Activated T-cell treated with anti-CD3 and anti-CD28 coated beads, Interleukin-2, amount 50 U/mL, for 72 hours (primary cell): ENCODE measurements around the gene ARHGEF39. TPM values are rescaled to one million over a fixed set of nuclear protein-coding genes. Genes with fewer than 3 reads are reported as not detected.
A peak's percentile ranks its signal among the peaks of the same experiment; 100 is the strongest.
"Not testable (repeated sequence)": the region's sequence is repeated elsewhere in the genome, so short reads cannot be mapped to it uniquely, and the experiment has no call there.

Experiments used
- ATAC-seq, 2 donors: fragments of 150-1000 bp; cut with Tn5 transposase; replicated peaks in 1 of 2; 2 replicates each; pipeline ENCODE4 v1.10.0; 2021; ENCODE audit warnings: moderate library complexity in 2 of 2, mild to moderate bottlenecking in 1 of 2
- DNase-seq, 2 donors: peaks; one replicate each; pipeline ENCODE4 v3.0.0; 2021 to 2022; ENCODE audit warnings: mixed read lengths in 1 of 2
- H3K27ac Mint-ChIP-seq: one replicate; pipeline ENCODE4 v1.8.0; 2022; ENCODE audit warnings: mild to moderate bottlenecking, moderate library complexity, mixed read lengths
- H3K27me3 Mint-ChIP-seq: one replicate; pipeline ENCODE4 v1.8.0; 2022; ENCODE audit warnings: low read depth, mixed read lengths
- H3K36me3 Mint-ChIP-seq, 2 donors: one replicate each; pipeline ENCODE4 v1.8.0; 2022; ENCODE audit warnings: mixed read lengths in 2 of 2, mild to moderate bottlenecking in 1 of 2; ENCODE audit not compliant: insufficient read depth in 2 of 2
- H3K4me1 Mint-ChIP-seq: one replicate; pipeline ENCODE4 v1.8.0; 2022; ENCODE audit warnings: low read depth, mixed read lengths
- H3K4me3 Mint-ChIP-seq, 2 donors: one replicate each; pipeline ENCODE4 v1.8.0; 2022; ENCODE audit warnings: mild to moderate bottlenecking in 2 of 2, mixed read lengths in 2 of 2, moderate library complexity in 2 of 2
- H3K9me3 Mint-ChIP-seq, 2 donors: one replicate each; pipeline ENCODE4 v1.8.0; 2022; ENCODE audit warnings: mixed read lengths in 2 of 2
- total RNA-seq, 2 donors: library from RNA; stranded (reverse); gene quantifications; one replicate each; pipeline ENCODE4 v1.2.3, GENCODE V29; 2022

Gene ARHGEF39
- total RNA-seq, 2 donors from 2014 or later: 12.0 to 15.1 TPM

DNA sequence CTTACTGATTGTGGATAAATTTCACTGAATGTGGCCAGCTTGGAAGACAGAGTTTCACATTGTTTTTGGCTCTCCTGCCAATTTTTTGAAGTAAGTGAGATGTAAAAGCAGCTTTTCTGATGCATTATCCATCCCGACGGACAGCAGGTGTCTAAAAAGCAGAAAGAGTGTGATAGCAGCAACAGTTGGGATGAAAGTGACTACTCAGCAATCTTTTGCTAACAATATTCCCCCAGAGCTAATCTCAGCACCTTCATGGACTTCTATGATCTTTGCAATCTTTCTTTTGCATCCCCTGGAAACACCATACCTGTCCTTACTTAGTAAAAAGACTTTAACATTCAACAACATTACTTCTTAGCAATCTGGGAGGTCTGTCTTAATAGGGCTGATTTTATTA is 52.2 kb downstream of the ARHGEF39 start:
- Mint-ChIP-seq H3K27me3 (no peaks in the 10 kb centered on the region), H3K4me1 (peaks cover 32% of the 10 kb centered on the region), H3K36me3 (no peaks in the 10 kb centered on the region), H3K27ac (no peak overlapping the region), H3K4me3 (no peak overlapping the region), H3K9me3 (no peaks in the 10 kb centered on the region)
- no peak for ATAC-seq
- DNase-seq: no peak

DNA sequence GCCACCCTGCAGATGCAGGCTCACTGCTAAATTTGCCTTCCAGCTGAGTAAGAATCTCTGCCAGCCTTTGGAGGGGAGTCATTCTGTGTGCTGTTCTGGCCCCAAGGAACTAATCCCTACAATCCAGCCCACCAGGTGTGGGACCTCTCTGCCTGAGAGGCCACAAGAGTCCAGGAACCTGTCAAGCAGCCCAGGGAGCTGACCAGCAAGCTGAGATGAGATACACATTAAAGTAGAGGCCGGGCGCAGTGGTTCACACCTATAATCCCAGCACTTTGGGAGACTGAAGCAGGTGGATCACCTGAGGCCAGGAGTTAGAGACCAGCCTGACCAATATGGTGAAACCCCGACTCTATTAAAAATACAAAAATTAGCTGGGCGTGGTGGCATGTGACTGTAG is 52.9 kb downstream of the ARHGEF39 start:
- H3K4me1 Mint-ChIP-seq: peaks cover 31% of the 10 kb centered on the region
- not testable (repeated sequence) for DNase-seq, H3K27ac Mint-ChIP-seq, H3K4me3 Mint-ChIP-seq, H3K36me3 Mint-ChIP-seq, H3K27me3 Mint-ChIP-seq, H3K9me3 Mint-ChIP-seq, ATAC-seq

DNA sequence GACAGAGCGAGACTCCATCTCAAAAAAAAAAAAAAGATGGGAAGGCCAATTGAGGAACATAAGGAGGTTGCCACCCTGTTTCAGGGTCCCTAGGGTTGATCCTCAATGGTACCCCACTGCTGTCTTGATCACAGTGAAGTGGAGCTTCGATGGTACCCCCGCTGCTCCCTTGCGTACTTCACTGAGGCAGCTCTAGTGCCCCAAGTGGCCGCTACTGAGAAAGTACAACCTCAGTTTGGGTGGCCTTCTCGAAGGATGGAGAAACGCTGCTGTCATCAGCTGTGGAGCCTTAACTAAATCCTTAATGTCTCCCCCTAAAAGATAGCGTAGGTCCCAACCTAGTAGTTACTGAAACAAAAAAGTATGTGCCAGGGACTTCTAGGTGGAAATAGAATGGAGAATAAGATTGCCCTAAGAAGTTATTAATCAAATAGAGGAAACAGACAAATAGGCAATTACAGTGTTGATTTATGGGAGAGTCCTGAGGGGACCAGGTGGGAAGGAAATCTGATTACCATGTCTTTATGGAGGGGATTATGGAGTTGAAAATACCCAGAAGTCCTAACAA is 53.7 kb downstream of the ARHGEF39 start:
- Mint-ChIP-seq H3K27me3 (no peaks in the 10 kb centered on the region), H3K4me3 (no peak overlapping the region), H3K27ac (peak overlapping the region; percentile 87), H3K36me3 (no peaks in the 10 kb centered on the region), H3K4me1 (peaks cover 29% of the 10 kb centered on the region), H3K9me3 (no peaks in the 10 kb centered on the region)
- peak; percentile 64 to 66 for DNase-seq
- peak; percentile 74 to 76 for ATAC-seq

GRCh38 chr9:35609820-35610163 is 55.2 kb downstream of the ARHGEF39 start:
- Mint-ChIP-seq H3K9me3 (no peaks in the 10 kb centered on the region), H3K27ac (no peak overlapping the region), H3K4me3 (no peak overlapping the region), H3K4me1 (peaks cover 29% of the 10 kb centered on the region), H3K27me3 (no peaks in the 10 kb centered on the region), H3K36me3 (no peaks in the 10 kb centered on the region)
- ATAC-seq: no peak
- no peak for DNase-seq

Other genes starting within 250 kb of the ARHGEF39 start
- 1 to 10 TPM; 3.8 to 5.3 TPM for gene RUSC2, start 175.1 kb downstream of the ARHGEF39 start, total RNA-seq
- 10 to 100 TPM; 39.9 to 45.5 TPM for gene TESK1, start 59.9 kb downstream of the ARHGEF39 start, total RNA-seq
- gene CD72, start 46.8 kb downstream of the ARHGEF39 start, total RNA-seq: 10 to 100 TPM; 28.7 to 31.9 TPM
- gene SIT1, start 14.3 kb downstream of the ARHGEF39 start, total RNA-seq: 10 to 100 TPM; 61.4 to 65.6 TPM
- gene RMRP, start 7.2 kb downstream of the ARHGEF39 start, total RNA-seq: 1,000 to 10,000 TPM; 5,353 to 9,709 TPM
- gene CCDC107, start 6.9 kb downstream of the ARHGEF39 start, total RNA-seq: 10 to 100 TPM in 1 of 2 donors, 1 to 10 TPM in 1; 9.5 to 10.8 TPM
- gene CA9, start 8.7 kb upstream of the ARHGEF39 start, total RNA-seq: 1 to 10 TPM in 1 of 2 donors, under 1 TPM in 1; 0.65 to 1.6 TPM
- 1 to 10 TPM; 5.4 to 7.8 TPM for gene TPM2, start 24.7 kb upstream of the ARHGEF39 start, total RNA-seq
- gene TLN1, start 67.0 kb upstream of the ARHGEF39 start, total RNA-seq: 100 to 1,000 TPM; 200 to 235 TPM
- gene CREB3, start 67.5 kb upstream of the ARHGEF39 start, total RNA-seq: 10 to 100 TPM; 30.7 to 33.1 TPM
- 10 to 100 TPM; 37.7 to 38.4 TPM for gene GBA2, start 84.0 kb upstream of the ARHGEF39 start, total RNA-seq
- 10 to 100 TPM; 32.5 TPM for gene RGP1, start 84.1 kb upstream of the ARHGEF39 start, total RNA-seq
- not detected for gene MSMP, start 89.1 kb upstream of the ARHGEF39 start, total RNA-seq
- gene NPR2, start 126.4 kb upstream of the ARHGEF39 start, total RNA-seq: 10 to 100 TPM in 1 of 2 donors, 1 to 10 TPM in 1; 6.7 to 11.5 TPM
- 1 to 10 TPM; 1.1 to 1.4 TPM for gene SPAG8, start 147.1 kb upstream of the ARHGEF39 start, total RNA-seq
- gene HINT2, start 149.8 kb upstream of the ARHGEF39 start, total RNA-seq: 10 to 100 TPM; 69.2 to 80.9 TPM
- gene FAM221B, start 163.5 kb upstream of the ARHGEF39 start, total RNA-seq: not detected
- gene TMEM8B, start 164.0 kb upstream of the ARHGEF39 start, total RNA-seq: 1 to 10 TPM; 8.4 to 9.1 TPM
- not detected for gene OR13J1, start 205.2 kb upstream of the ARHGEF39 start, total RNA-seq
- not detected for gene HRCT1, start 241.0 kb upstream of the ARHGEF39 start, total RNA-seq
- not detected for gene SPAAR, start 244.3 kb upstream of the ARHGEF39 start, total RNA-seq